GM18861 (cell line): ENCODE data around the gene PTK7.

ENCODE experiments used
- ATAC-seq: cut with Tn5 transposase; IDR thresholded peaks from one replicate; pipeline ENCODE4 v1.9.1; 2021; ENCODE audit not compliant: unreplicated experiment

The PTK7 gene

DNA sequence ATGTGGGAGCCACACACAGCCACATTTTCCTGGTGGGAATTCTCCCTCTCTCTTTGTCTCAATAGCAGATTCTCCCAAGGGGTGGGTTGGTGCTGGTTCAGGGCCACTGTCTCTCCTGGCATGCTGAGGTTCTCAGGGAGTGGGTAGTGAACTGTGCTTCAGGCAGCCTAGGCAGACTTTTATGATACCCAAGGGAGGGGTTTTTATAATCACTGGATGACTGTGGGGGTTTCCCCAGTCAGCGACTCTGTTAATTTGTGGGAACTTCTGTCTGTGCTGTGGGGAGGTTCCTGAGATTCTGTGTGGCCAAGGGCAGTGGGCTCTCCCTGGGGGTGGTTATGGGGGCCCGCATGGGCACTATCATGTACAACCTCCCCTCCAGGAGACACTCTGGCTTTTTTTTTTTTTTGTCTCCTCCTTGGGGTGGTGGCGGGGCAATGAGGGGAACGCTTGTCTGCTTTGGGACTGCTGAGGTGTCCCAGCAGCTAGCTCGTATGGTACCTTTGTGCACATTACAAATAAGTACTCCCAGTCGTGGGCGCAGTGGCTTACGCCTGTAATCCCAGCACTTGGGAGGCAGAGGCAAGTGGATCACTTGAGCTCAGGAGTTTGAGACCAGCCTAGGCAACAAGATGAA lies 10.0 kb downstream of the PTK7 start:
- peak; percentile 72 for ATAC-seq

DNA sequence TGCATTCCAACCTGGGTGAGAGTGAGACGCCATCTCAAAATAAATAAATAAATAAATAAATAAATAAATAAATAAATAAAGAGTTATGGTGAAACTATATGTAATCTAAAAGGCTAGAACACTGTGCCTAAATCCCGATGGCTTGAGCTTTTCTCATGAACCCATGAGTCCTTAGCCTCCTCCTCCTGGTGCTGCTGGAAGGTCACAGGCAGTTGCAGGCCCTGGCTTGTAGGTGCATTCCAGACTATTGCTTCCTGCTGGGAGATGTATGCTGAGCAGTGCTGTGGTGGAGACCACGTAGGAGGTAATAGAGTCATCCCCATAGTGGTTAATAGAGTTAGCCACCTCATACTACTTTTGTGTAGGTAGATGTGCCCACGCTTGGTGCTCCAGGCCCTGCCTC lies 12.5 kb downstream of the PTK7 start:
- ATAC-seq = no peak

DNA sequence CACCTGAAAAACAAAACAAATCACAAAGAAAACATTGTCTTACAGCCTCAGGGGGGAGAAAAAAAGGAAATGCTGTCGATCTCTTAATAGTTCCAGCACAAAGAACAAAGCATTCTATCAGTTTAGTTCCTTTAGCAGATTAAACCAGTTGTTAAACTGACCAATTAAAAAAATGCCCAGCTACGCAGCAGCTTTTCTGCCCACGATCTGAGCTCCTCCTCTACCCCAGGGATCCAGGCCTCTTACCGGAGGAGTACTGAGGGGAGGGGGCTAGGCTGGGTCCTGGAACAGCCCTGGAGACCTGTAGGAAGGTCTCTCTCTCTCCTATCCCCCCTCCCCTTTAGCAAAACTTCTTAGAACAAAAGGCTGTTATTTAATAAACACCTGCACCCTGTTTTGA lies 13.4 kb downstream of the PTK7 start:
- no peak for ATAC-seq

DNA sequence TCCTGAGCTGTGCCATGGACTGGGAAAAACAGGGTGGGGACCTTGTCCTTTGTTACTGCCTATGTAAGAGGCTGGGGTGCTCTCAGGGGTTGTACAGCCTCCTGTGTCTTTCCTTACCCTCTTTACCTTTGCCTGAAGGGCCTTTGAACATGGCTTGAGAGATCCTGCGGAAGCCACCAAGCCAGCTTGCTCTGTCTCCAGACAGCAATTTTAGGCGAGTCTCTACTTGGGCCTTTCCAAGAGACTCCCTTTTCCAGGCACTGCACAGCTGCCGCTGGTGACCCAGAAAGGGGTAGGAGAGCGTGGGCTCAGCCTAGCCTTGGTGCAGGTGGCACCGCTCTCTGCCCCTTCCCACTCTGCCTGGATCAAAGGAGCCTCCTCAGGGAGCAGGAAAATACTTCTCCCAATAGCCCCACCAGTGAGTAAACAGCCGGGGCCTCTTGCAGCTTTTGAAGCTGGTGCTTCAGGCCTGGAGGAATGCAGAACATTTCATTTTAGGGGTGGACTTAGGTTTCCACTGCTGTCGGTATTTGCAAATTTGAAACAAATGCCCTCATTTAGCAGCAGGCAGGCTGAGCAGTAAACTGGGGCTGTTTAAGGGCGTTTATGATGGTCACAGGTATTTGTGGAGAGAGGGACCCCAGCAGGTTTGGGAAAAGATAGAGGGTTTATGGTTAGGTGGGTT lies 13.9 kb downstream of the PTK7 start:
- no peak for ATAC-seq

DNA sequence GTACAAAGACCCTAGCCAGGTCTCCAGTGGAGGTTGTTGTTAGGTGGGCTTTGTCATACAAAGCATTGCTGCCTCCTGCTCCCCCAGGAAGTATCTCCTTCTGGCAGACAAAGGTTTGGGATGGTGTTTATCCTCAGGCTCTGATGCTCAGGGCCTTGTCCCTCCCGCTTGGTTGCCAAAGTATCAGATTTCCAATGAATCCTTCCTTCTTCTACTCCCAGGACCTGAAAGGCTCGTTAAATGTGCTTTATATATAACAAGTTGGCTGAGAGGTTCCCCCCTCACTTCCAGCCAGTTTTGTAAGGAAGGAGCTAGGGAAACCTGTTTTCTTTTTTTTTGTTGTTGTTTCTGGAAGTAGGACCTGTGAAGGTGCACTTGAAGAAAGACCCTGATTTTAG lies 14.4 kb downstream of the PTK7 start:
- no peak for ATAC-seq

DNA sequence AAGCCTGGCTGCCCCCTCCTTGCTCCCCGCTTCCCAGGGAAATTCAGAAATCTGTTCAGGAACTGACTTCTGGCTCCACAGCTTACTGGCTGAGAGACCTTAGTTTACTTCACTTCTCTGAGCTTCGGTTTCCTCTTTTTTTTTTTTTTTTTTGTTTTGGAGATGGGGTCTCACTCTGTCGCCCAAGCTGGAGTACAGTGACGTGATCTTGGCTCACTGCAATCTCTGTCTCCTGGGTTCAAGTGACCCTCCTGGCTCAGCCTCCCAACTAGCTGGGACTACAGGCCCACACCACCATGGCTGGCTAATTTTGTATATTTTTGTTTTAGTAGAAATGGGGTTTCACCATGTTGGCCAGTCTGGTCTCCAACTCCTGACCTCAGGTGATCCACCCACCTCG lies 14.9 kb downstream of the PTK7 start:
- ATAC-seq = no peak

DNA sequence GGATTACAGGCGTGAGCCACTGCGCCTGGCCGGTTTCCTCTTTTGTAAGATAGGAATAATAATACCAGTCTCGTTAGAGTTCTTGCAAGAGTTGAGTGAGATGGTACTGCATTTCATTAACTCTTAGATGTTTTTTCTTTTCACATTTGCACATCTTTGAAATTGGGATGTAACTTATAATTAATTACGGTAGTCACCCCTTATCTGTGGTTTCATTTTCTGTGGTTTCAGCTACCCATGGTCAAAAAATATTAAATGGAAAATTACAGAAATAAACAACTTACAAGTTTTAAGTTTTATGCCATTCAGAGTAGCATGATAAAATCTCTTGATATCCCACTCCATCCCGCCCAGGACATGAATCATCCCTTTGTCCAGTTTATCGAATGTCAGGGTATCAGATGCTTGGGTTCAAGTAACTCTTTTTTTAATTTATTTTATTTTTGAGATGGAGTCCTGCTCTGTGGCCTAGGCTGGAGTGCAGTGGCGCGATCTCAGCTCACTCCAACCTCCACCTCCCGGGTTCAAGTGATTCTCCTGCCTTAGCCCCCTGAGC lies 15.4 kb downstream of the PTK7 start:
- ATAC-seq = no peak

DNA sequence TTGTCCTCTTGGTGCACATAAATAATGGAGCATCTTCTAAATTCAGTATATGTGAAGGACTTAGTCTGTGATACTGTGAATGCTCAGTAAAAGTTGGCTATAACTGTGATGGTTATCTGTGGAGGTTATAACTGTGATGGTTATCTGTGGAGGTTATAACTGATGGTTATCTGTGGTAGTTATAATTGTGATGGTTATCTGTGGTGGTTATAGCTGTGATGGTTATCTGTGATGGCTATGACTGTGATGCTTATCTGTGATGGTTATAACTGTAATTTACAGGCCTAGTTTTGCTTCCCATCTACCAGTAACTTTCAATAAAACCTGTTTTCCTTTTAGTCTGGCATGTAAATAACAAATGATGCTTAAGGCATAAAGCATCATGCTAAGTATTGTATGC lies 16.5 kb downstream of the PTK7 start:
- ATAC-seq = no peak

DNA sequence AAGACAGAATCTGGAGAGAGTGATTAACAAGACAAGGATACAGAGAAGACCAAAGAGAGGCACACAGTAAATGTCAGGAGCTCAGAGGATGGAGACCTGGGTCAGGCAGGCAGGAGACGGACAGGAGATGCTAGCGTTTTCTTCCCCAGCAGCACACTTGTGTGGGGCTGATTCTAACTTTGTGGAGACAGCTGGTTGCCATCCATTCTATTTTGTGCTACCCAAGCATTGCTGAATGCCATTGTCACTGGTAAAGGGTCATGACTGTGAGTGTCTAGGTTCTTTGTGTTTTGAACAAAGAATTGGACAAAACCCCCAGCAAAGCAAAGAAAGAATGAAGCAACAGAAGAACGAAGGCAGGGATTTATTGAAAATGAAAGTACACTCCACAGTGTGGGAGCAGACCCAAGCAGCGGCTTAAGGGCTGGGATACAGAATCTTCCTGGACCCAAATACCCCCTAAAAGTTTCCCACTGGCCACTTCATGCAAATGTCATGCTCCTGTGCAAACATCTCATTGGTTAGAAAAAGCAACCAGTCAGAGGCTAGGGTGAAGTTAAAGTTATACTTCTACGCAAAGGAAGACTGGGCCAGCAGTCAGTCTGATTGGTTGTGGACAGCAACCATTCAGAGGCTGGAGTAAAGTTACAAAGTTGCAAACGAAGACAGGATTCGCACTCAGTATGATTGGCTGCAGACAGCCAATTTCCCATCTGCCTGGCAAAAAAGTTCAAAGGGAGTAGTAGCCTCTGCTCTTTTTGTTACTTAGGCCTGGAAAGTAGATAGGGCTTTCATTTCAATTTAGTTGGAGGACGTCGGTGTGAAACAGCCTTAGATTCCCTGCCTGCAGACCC lies 17.5 kb downstream of the PTK7 start:
- no peak for ATAC-seq

DNA sequence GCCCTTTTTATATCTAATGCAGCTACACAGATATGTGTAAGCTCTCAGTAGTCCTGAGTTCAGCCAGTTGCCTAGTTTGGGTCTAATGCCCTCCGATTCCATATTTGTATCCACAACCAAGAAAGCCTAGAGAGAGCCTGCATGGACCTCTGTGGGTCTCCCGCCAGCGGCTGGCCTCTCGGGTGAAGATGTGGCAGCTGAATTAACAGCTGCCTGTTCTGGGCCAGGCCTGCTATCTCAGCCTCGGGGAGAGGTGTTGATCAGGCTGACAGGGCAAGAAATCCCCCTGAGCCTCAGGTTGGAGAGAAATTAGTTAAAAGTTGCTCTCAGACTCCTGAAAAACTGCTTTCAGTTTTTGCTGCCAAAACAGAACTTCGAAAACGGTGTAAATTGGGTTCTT lies 19.8 kb downstream of the PTK7 start:
- ATAC-seq = no peak

DNA sequence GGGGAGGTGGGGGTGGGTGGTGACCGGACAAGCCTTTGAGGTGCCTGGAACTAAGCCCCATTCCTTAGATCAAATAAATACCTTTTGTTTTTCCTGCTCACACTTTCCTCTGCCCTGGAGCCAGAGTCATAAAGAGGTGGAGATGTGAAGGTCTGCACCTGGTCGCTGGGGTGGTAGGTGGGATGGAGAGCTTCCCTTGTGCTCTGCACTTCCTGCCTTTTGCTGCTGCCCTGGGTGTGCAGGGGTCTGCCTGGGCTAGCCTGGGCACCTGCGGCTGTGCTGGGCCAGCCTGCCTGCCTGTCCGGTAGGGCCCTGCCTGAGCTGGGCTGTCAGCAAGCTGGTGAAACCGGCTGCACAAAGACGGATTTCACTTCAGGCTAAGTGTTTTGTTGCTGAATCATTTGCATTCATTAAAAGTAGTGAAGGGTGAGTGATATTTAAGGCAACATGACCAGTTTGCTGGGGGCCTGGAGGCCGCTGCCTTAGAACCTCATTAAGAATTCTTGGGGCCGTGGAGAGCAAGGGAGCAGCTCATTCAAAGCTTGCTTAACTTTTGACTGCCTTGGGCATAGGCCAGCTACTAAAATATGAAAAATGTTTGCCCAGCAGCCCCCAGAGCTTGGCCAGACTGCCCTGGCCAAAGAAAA lies 20.5 kb downstream of the PTK7 start:
- peak; percentile 42 for ATAC-seq

DNA sequence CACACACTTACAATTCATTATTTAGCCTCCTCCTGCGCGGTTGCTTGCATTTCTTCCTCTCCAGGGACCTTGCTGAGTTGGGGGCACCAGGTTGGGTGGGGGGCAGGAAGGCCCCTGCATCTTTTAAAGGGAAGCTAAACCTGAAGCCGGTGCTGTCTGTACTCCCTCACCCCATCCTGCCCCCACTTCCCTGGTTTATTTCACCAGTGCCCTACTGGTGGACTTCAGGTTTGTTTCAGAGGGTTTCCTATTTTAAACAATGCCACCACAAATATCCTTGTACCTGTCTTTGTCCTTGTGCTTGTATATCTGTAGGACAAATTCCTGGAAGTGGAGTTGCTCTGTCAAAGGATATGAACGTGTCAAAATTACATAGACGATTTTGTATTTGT lies 21.0 kb downstream of the PTK7 start:
- ATAC-seq = no peak

DNA sequence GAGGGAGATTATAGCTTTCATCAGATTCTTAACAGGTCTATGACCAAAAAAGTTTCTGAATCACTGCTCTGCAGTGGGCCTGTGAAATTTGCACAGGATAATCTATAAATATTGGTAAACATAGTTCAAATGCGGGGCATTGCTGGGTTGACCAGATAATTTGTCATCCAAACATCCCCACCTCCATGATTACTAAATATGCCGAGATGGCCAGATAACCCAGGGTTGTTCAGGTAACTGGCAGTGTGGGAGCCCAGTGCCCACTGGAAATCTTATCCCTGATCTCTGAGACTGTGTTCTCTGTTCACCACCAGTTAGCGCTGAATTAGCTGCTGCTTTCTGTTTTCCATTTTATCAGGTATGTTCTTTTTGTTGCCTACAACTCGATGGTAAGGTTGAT lies 21.4 kb downstream of the PTK7 start:
- ATAC-seq = no peak

DNA sequence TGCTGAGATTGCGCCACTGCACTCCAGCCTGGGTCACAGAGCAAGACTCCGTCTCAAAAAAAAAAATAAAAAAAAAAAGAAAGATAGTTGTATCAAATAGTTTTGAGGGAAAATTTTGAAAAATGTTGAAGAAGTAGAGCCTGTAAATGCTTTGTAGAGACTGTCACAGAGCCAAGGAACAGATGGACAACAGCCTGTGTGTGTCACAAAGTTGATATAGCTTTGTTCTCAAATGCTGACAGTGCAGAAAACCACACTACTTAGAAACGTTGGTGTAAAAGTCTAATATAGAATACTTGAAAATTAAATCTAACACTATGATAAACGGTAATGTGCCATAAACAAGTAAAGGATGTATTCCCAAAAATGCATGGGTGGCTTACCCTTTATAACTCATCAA lies 25.4 kb downstream of the PTK7 start:
- no peak for ATAC-seq

DNA sequence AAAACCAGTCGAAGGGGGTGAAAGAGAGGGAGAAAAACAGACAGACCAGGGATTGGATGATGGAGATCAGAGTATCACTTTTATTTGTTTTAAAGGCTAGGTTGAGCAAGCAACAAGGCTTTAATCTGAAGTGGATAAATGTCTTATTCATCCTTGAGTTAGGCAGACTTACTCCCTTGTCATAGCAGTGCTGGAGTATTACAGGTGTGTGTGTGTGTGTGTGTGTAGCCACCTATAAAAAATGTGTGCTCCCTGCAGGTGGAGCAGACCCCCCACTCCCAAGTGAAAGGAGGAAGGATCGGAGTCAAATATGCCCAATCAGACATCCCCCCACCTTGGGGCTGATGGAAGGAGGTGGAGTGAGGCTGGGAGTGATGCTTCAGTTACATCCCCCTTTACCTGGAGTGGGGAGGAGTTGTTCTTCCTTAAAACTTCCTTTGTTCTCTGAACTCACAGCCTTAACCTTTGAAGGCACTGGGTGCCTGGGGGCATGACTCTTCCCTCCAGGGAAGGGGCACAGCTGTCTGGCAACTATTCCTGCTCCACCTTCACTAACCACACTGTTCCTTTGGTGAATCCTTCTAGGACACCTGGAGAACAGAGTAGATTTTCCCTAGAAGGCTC lies 27.3 kb downstream of the PTK7 start:
- no peak for ATAC-seq

DNA sequence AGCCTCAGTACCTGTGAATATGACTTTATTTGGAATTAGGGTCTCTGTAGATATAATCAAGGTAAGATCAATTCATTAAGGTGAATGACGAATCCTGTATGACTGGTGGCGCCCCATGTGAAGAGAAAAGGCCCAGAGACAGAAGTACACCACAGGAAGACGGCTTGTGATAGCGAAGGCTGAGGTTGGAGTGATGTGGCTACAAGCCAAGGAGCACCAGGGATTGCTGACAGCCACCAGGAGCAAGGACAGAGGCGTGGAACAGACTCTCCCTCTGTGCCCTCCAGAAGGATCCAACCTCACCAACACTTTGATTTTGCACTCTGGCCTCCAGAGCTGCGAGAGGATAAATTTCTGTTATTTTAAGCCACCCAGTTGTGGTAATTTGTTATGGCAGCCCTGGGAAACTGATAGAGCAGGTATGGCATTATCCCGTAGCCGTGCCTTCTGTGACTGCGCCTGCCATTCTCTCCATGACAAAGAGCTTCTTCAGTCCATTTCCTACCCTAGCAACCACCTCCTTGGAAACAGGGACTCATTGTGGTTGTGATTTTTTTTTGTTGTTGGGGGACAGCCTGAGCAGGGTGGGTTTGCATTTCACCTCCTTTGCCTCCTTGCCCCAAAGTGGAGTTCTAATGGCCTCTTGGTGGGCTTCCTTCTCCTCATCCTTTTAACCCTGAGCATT lies 29.6 kb downstream of the PTK7 start:
- ATAC-seq = no peak

DNA sequence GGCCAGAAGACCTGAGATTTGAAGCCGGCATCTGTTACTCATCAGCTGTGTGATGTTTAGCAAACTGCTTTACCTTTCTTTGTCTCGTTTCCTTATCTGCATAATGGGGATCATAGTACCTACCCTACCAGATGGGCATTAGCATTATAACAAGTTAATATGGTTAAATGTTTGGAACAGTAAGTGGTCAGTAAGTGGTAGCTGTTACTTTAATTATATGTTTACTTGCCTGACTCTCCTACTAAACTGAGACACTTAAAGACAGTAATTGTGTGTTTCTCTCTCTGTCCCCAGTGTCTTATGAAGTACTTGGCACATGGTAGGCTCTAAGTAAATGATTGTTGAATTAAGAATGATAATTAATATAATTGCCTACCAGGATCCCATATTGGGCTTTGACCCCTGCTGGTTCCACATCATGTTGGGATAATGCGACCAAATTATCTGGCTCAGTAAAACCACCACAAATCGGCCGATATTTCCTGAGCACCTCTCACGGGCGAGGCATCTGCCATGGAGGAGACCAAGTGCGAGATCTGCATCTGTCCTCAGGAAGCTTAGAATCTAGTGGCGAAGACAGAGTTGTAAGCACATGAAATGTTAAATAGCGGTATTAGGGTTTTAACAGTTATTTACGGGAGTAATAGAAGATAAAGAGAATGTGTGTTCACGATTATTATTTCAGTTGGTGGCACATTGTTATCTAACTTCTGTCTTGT lies 31.4 kb downstream of the PTK7 start:
- no peak for ATAC-seq

DNA sequence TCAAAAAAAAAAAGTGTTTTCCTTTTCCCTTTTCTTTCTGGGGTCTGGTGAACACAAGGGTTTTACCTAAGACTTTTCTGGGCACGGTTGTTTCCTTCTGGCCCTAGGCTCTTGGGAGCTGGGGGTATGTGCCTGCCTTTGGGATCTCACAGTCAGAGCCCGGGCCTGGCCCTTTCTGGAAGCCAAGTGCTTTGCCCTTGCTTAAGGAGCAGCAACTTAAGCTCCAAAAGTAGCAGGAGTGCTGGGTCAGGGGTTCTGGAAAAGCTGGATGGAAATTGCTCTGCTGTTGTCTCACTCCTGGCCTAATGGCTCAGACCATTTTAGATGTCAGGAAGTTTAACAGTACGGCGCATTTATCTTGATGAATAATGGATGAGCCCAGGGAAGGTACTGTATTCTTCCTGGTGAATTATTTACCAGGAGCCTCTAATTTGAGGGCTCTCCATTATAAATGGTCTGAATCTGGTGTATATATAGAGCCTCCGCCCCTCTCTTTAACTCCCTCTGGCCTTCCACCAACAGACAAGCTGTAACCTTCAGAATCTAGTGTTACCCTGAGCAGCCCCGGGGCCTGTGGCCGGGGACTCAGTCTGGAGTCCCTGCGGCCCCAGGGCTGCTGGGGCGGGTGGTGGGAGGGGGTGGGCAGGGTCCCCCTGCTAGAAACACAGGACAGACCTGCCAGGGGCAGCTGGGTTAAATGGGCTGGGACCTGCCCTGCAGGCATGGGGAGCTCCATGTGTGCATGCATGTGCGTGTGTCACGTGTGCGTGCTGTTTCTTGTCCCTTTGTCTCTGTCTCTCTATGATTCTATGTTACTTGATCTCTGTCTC lies 37.5 kb downstream of the PTK7 start:
- no peak for ATAC-seq

DNA sequence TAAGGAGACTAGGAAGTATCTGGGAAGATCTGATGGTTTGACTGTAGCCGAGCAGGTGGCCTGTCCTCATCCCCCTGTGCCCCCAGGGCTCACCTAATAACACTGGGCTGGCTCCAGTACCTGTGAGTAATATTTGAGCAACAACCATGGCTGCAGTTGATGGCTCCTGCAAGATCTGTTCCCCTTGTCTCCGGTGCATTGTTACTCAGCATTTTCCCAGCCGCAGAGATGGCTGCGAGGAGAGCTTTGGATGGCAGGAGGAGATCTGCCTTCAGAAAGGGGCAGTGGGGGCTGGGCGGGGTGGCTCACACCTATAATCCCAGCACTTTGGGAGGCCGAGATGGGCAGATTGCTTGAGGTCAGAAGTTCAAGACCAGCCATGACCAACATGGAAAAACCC lies 39.3 kb downstream of the PTK7 start:
- no peak for ATAC-seq
